ENCODE results near the gene ZFYVE19.

The ZFYVE19 gene

GRCh38 chr15:40807028-40807887 lies at the start of gene ZFYVE19, which contains the start of gene DNAJC17:
Gene ZFYVE19, plus strand, starts transcription at chr15:40807089. Its CDS starts 501 bp downstream, at chr15:40807590.
Gene DNAJC17, minus strand, starts transcription at chr15:40807473. Its CDS starts 27 bp downstream, at chr15:40807446.
- DNase-seq (ENCODE audit: low spot score): peak; percentile 94

- no peak for DNase-seq (ENCODE audit: low spot score)
Measured at GRCh38 chr15:40759961-40760360, 46.9 kb upstream of the ZFYVE19 start.

DNA sequence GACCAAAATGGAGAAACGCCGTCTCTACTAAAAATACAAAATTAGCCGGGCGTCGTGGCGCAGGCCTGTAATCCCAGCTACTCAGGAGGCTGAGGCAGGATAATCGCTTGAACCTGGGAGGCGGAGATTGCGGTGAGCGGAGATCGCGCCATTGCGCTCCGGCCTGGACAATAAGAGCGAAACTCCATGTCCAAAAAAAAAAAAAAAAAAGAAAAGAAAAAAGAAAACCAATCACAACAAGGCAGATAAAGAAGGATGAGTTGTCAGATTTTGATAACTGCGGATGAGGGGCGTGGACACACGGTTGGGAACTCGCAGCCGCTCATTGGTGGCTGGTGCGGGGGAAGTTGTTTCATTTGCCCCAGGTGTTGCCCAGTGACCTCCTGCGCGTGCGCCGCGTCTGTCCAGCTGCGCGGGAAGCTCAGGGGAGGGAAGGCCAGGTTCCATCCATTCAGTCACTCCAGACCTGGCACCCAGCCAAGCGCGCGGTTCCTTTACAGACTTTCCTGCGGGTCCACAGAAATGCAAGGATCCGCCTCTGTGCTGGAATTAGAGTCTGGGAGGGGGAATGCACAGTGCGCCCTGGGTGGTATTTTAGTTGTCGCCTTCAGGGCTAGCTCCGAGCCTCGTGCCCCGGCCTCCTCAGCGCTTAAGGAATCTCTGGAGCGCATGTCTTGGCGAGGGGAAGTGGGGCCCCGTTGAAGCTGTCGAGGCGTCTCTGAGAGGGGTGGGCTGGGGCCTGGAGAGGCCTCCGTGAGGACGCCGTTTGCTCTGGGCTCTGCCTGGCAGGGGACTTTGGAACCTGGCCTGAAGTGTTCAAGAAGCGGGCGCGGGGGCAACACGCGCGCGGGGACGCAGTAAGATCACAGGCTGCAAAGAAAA lies 43.7 kb upstream of the ZFYVE19 start:
- DNase-seq (ENCODE audit: low spot score): peak; percentile 13

GRCh38 chr15:40763801-40764628 lies 42.9 kb upstream of the ZFYVE19 start, which contains the start of gene GCHFR:
Gene GCHFR, plus strand, starts transcription at chr15:40764068. Its CDS starts 113 bp downstream, at chr15:40764181.
- peak; percentile 57 for DNase-seq (ENCODE audit: low spot score)

DNA sequence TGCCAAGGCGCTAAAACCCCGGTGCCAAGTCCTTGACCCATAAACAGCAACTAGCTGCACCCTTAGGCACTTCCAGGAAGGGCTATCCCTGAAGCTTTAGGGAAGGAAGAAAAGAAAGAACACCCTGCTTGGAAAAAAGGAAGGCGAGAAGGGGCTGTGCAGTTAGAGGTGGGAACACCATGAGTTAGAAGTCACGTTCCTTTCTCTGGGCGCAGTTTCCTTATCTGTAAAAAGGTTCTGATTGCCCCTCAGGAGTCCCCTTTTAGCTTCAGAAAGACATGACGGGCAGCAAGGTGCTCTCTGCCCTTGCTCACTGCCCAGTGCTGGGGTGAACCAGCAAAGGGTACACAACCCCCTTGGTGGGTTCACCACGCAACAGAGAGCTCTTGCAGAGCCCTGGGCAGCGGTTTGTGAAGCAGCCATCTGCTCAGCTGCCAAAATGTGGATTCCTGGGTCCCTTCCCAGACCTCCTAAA lies 42.2 kb upstream of the ZFYVE19 start:
- no peak for DNase-seq (ENCODE audit: low spot score)

- DNase-seq (ENCODE audit: low spot score): no peak
Measured at GRCh38 chr15:40766194-40766815, 40.6 kb upstream of the ZFYVE19 start.

DNA sequence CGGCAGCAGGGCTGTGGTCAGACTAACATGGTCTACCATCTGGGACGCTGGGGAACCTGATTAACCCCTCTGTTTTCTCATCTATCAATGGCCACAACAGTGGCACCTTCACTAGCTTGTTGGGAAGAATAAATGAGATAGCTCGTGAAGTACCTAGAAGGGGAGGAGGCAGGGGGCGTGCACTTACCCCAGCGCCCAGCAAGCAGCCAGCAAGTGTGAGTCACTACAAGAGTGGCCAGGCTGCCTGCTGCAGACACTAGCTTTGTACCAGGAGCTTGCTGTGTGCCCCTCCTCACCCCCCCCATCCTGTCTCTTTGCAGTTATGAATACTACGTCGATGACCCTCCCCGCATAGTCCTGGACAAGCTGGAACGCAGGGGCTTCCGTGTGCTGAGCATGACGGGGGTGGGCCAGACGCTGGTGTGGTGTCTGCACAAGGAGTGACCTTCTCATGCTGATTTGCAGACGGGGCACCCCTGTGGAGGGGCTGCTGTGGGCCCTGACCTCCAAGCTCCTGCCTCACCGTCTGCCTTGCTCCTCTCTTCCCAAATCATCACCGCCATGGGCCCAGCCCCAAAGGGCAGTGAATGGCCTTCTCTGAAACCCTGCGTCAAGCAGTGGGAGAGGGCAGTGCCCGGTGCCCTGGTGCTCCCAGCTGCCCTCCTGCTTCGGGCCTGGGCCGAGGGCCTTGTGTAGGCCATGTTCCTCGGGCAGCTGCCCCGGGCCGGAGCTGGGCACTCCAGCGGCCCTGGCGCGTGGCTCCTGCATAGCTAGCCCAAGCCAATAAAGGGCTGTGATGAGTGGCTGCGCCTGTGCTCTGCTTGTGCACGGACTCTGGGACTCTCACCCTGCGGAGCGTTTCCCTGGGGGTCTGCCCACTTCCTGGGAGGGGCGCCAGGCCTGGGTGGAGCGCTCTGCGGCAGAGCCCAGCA lies 39.7 kb upstream of the ZFYVE19 start:
- DNase-seq (ENCODE audit: low spot score): no peak

- no peak for DNase-seq (ENCODE audit: low spot score)
Measured at GRCh38 chr15:40767838-40768500, 38.9 kb upstream of the ZFYVE19 start.

GRCh38 chr15:40768521-40769273 lies 38.2 kb upstream of the ZFYVE19 start:
- no peak for DNase-seq (ENCODE audit: low spot score)

DNA sequence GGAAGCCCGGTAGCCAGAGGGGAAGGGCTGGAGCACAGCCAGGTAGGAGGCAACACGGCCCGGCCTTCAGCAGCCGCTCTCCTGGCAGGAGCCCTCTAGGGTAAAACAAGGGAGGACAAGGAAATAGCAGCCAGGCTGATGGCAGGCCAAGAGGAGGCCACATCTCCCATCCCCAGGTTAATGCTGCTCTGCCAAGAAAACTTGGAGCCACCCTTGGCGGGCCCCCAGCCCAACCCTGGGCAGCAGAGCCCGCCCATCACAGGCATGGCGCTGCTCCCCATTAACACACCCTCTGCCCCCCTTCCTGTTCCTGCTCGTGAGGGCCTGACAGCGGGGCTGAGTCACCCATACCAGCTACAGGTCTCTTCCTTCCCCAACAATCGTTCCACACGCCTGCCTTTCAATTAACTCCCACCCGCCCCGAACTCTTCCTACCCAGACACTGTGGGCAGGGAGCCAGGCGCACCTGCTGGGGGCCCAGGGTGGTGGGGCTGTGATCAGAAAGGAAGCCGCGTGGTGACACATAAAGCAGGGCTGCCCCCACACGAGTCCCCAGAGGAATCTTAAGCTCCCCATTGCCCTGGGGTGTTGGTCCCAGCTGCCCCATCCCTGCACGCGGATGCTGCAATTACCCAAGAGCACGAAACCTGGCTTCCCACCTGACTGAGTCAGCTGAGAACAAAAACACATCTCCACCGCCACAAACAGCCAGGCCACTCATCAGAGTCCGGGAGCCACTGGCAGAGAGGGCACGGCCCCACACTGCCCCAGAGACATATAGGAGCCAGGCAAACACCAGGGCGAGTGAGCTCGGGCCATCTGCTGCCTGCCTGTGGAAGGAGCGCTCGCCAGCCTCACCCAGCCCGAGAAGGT lies 37.4 kb upstream of the ZFYVE19 start, which contains the start of gene C15orf62:
TSS of gene C15orf62 (plus strand) at position 707 of the 873 bp plus-strand sequence. CDS start 516 bp downstream, outside the sequence.
- peak; percentile 55 for DNase-seq (ENCODE audit: low spot score)

GRCh38 chr15:40770147-40770721 lies 36.7 kb upstream of the ZFYVE19 start:
- no peak for DNase-seq (ENCODE audit: low spot score)

DNA sequence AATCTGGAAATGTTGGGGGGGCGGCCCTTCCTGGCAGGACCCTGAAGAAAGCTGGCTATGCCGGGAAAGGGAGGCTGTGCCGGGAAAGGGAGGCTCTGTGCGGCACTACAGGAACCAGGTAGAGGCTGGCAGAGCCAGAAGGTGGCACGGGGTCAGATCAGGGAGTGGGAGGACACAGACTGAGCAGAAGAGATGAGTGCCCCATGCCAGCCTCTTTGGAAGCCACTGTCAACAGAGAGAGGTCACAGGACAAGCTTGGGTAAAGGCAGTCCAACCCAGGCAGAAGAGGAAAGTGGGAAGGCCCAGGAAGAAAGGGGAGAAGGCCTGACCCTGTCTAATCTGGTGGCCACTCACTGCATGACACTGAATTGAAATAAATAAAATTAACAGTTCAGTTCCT lies 35.6 kb upstream of the ZFYVE19 start:
- no peak for DNase-seq (ENCODE audit: low spot score)

GRCh38 chr15:40772014-40772413 lies 34.9 kb upstream of the ZFYVE19 start:
- DNase-seq (ENCODE audit: low spot score): no peak

DNA sequence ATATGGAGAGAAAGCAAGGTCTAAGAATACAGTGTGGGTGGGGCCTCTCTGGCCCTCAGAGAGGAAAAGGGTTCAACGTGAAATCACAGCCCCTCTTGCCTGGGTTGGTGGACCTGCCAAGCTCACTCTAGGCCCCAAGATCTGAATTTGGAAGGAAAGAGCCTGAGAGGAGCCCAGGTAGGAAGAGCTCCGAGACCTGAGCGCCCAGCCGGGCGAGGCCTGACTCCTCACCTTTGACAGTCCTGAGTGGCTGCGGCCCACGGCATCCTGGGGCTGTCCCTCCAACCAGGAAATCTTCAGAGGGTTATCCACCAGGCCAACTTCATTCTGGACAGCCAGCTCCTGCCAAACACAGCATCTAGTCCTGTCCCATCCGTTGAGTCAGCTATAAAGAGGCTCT lies 33.4 kb upstream of the ZFYVE19 start:
- no peak for DNase-seq (ENCODE audit: low spot score)

GRCh38 chr15:40773902-40774301 lies 33.0 kb upstream of the ZFYVE19 start:
- DNase-seq (ENCODE audit: low spot score): no peak

DNA sequence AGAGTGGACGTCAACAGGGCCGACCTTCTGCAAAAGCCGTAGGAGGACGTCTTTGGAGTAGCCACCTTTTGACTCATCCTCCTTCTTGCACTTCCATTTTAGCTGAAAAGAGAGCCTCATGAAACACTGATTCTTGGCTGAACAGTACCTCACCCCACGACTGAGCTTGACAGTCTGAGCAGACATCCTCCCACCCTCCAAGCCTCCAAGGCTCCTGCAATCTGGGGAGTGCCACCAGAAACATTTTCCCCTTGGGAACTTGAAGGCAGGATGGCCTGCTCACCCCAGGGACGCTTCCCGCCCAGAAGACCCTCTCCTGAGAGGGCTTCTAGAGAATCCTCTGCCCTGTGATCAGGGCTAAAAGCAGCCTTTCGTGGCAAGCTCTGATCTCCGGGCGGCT lies 31.9 kb upstream of the ZFYVE19 start:
- no peak for DNase-seq (ENCODE audit: low spot score)
